Measurements from ENCODE around the gene DIP2C. TPM values are rescaled to one million over a fixed set of nuclear protein-coding genes. Genes with fewer than 3 reads are reported as not detected.

The DIP2C gene
- total RNA-seq, 1 donor from 2014 or later: 52.6 TPM

- TF ChIP-seq CTCF (IDR thresholded peaks at IDR 0.05; ENCODE audit: partially characterized antibody, unreplicated experiment): no peak
- Mint-ChIP-seq H3K27ac (ENCODE audit: unreplicated experiment) (no peak overlapping the region), H3K36me3 (ENCODE audit: unreplicated experiment) (peaks cover 22% of the 10 kb centered on the region), H3K9me3 (ENCODE audit: unreplicated experiment) (peaks cover 7% of the 10 kb centered on the region), H3K27me3 (ENCODE audit: unreplicated experiment) (peaks cover 5% of the 10 kb centered on the region), H3K4me1 (ENCODE audit: low read depth, unreplicated experiment) (peaks cover 11% of the 10 kb centered on the region), H3K4me3 (ENCODE audit: unreplicated experiment) (no peak overlapping the region)
- no peak for DNase-seq
Measured at GRCh38 chr10:404991-405390, 284.5 kb downstream of the DIP2C start.

GRCh38 chr10:404346-404745 is 285.1 kb downstream of the DIP2C start:
- Mint-ChIP-seq H3K27ac (ENCODE audit: unreplicated experiment) (no peak overlapping the region), H3K4me3 (ENCODE audit: unreplicated experiment) (no peak overlapping the region), H3K27me3 (ENCODE audit: unreplicated experiment) (peaks cover 5% of the 10 kb centered on the region), H3K9me3 (ENCODE audit: unreplicated experiment) (peaks cover 7% of the 10 kb centered on the region), H3K4me1 (ENCODE audit: low read depth, unreplicated experiment) (peaks cover 5% of the 10 kb centered on the region), H3K36me3 (ENCODE audit: unreplicated experiment) (peaks cover 24% of the 10 kb centered on the region)
- TF ChIP-seq CTCF (IDR thresholded peaks at IDR 0.05; ENCODE audit: partially characterized antibody, unreplicated experiment): no peak
- no peak for DNase-seq

- H3K4me1 Mint-ChIP-seq (ENCODE audit: low read depth, unreplicated experiment): peaks cover 2% of the 10 kb centered on the region
Measured at GRCh38 chr10:398954-399353, 290.5 kb downstream of the DIP2C start.

GRCh38 chr10:397321-398068 is 292.0 kb downstream of the DIP2C start:
- H3K27me3 Mint-ChIP-seq (ENCODE audit: unreplicated experiment): no peaks in the 10 kb centered on the region
- H3K4me3 Mint-ChIP-seq (ENCODE audit: unreplicated experiment): no peak overlapping the region
- TF ChIP-seq CTCF (IDR thresholded peaks at IDR 0.05; ENCODE audit: partially characterized antibody, unreplicated experiment): no peak
- DNase-seq: no peak
- no peak overlapping the region for H3K27ac Mint-ChIP-seq (ENCODE audit: unreplicated experiment)
- peaks cover 10% of the 10 kb centered on the region for H3K36me3 Mint-ChIP-seq (ENCODE audit: unreplicated experiment)
- H3K4me1 Mint-ChIP-seq (ENCODE audit: low read depth, unreplicated experiment): peaks cover 10% of the 10 kb centered on the region
- H3K9me3 Mint-ChIP-seq (ENCODE audit: unreplicated experiment): peaks cover 4% of the 10 kb centered on the region

More at GRCh38 chr10:398954-399353, 290.5 kb downstream of the DIP2C start:
- Mint-ChIP-seq H3K27ac (ENCODE audit: unreplicated experiment) (no peak overlapping the region), H3K36me3 (ENCODE audit: unreplicated experiment) (peaks cover 10% of the 10 kb centered on the region), H3K27me3 (ENCODE audit: unreplicated experiment) (no peaks in the 10 kb centered on the region), H3K9me3 (ENCODE audit: unreplicated experiment) (peaks cover 4% of the 10 kb centered on the region), H3K4me3 (ENCODE audit: unreplicated experiment) (no peak overlapping the region)
- no peak for DNase-seq
- no peak for TF ChIP-seq CTCF (IDR thresholded peaks at IDR 0.05; ENCODE audit: partially characterized antibody, unreplicated experiment)

- no peak overlapping the region for H3K27ac Mint-ChIP-seq (ENCODE audit: unreplicated experiment)
- no peak for TF ChIP-seq CTCF (IDR thresholded peaks at IDR 0.05; ENCODE audit: partially characterized antibody, unreplicated experiment)
- H3K4me1 Mint-ChIP-seq (ENCODE audit: low read depth, unreplicated experiment): peaks cover 15% of the 10 kb centered on the region
- DNase-seq: no peak
- H3K4me3 Mint-ChIP-seq (ENCODE audit: unreplicated experiment): no peak overlapping the region
- peaks cover 3% of the 10 kb centered on the region for H3K27me3 Mint-ChIP-seq (ENCODE audit: unreplicated experiment)
- peaks cover 10% of the 10 kb centered on the region for H3K36me3 Mint-ChIP-seq (ENCODE audit: unreplicated experiment)
- H3K9me3 Mint-ChIP-seq (ENCODE audit: unreplicated experiment): peaks cover 7% of the 10 kb centered on the region
Measured at GRCh38 chr10:396535-397220, 292.8 kb downstream of the DIP2C start.

All from glutamatergic neuron (in vitro differentiated cells).